HG03135 (cell line): ENCODE data around the gene CYTH3.

Experiments used
- ATAC-seq: cut with Tn5 transposase; IDR thresholded peaks from one replicate; pipeline ENCODE4 v1.9.1; 2021; ENCODE audit warnings: mild to moderate bottlenecking, moderate library complexity; ENCODE audit not compliant: unreplicated experiment

Gene CYTH3

DNA sequence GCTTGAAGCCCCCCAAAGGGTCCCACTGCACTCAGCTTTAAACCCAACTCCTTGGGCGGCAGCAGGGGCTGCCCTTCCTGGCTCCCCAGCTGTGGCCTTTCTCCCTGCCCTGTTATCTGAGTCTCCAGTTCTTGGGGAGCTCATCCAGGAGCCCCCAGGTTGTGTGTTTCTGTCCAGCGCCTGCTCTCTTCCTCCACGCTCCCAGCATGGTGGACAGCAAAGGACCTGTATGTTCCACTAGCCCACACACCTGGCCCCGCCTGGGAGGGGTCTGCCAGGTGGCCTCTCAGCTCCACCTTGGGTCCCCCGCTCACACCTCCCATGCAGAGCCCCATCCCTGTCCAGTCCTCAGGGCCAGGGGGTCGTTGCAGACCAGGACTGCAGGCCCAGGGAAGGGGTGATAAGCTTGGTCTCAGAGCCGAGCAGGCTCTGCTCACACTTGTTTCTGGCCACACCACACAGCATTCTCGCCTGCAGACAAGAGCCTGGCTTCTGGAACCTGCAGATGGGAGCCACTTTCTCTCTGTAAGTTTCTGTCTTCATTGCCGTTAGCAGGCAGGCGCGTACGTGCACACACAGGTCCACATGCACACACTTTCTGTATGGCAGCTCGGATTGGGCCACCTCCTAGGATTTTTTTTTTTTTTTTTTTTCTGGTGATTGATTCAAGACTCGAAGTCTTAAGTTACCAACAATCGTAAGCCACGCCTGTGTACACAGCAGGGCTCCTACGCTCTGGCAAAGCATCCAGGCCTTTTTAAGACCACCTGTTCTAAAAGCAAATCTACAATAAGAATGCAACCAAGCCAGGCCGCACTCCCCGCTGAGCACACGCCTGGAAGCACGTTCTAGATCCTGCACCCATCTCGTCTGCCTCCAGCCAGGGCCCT is 104.6 kb downstream of the CYTH3 start:
- ATAC-seq: no peak

DNA sequence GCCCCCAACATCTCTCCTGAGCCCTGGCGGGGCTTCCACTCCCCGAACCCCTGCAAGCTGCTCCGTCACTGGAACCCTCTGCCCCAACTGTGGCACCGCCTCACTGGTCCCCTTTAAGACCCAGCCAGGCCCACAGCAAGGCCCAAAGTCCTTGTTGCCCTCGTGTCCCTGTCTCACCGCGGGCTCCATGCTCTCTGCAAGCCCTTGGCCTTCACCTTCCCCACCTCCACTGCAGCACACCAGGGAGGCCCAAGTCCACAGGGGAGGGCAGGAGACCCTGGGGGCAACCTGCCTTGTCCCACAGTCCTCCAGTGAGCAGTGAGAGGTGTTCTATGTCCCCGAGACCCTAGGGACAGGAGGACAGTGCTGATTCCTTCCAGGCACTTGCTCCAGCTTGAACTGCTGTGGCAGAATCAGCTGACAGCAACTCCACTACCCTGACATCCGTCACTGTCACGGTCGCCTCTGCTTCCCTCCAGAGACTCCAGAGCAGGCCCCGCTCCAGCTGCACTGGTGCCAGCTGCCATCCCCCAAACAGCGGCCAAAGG is 105.3 kb downstream of the CYTH3 start:
- no peak for ATAC-seq

- ATAC-seq: no peak
These were observed 106.0 kb downstream of the CYTH3 start for GRCh38 chr7:6166443-6166891.

GRCh38 chr7:6165521-6166320 is 106.7 kb downstream of the CYTH3 start:
- no peak for ATAC-seq

GRCh38 chr7:6165075-6165474 is 107.3 kb downstream of the CYTH3 start:
- ATAC-seq: no peak

- ATAC-seq: no peak
These were observed 107.9 kb downstream of the CYTH3 start for GRCh38 chr7:6164491-6164890.

DNA sequence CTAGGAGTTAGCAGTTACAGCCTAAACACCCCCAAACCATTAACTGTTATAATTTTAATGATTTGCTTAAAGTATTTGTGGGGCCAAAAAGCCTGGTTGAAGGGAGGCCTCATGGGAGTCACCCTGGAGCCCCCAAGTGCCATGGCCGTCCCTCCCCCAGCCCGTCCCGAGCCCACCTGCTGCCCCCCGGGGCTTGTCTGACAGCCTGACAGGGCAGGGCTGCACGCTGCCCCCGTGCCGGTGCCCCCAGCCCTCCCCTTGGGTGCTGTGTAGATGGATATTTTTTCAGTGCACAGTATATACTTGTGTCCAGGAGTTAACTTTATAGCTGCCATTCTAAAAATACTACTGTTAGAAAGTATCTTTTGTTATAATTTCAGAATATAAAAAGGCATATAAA is 108.4 kb downstream of the CYTH3 start:
- ATAC-seq: no peak

- no peak for ATAC-seq
These were observed 109.0 kb downstream of the CYTH3 start for GRCh38 chr7:6163402-6163801.

GRCh38 chr7:6162650-6163366 is 109.6 kb downstream of the CYTH3 start:
- ATAC-seq: no peak

DNA sequence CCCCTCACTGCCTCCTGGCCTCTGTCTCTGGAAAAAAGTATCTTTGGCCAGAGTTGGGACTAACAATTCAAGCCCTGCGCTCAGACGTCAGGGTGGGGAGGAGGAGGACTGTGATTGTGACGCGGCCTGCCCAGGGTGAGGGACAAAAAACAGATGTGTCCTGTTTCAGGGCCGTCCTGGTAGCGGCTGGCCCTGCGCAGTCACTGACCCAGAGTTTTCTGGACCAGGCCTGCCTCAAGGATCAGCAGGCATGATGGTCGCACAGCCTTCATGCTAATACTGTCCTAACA is 110.1 kb downstream of the CYTH3 start:
- no peak for ATAC-seq

GRCh38 chr7:6161463-6162330 is 110.7 kb downstream of the CYTH3 start:
- no peak for ATAC-seq

GRCh38 chr7:6160191-6160623 is 112.2 kb downstream of the CYTH3 start:
- no peak for ATAC-seq

DNA sequence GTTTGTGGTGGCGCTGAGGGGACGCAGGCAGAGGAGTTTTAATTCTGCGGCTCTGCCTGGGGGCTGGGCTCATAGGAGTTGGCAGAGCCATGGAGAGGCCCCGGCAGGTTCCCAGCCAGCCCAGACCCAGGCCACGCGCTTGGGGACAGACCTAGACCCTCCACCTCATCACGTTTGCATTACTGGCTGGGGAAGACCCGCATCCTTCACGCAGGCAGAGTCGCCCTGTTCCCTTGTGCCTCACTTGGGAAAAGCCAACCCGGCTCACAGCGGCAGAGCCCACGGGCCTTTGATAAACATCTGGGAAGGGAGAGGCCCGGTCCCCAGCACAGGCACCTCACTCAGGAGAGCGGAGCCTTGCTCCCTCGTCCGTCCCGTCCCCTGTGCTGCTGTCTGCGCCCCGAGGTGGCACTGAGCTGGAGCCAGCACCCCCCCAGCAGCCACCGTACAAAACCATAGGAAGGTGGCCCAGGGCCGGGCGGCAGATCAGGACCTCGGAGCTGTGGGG is 112.8 kb downstream of the CYTH3 start:
- no peak for ATAC-seq

DNA sequence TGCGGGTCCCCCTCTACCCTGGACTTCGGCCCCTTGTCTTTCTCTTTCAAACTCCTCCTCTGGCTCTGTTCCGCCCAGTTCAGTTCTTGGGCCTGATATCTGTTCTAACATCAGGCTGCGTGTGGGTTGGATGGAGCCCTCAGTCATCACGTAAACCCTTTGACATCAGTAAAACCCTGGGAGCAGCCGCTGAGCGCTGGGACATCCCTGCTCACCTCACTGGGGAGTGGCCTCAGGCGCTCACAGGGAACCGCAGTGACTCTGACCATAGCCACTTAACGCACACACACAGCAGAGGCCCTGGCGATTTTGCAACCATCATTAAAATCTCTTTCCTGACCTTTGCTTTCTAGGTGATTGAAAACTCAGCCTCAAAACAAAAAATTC is 113.3 kb downstream of the CYTH3 start:
- ATAC-seq: no peak

GRCh38 chr7:6158424-6159096 is 113.9 kb downstream of the CYTH3 start:
- ATAC-seq: no peak

GRCh38 chr7:6157685-6158423 is 114.6 kb downstream of the CYTH3 start:
- no peak for ATAC-seq

DNA sequence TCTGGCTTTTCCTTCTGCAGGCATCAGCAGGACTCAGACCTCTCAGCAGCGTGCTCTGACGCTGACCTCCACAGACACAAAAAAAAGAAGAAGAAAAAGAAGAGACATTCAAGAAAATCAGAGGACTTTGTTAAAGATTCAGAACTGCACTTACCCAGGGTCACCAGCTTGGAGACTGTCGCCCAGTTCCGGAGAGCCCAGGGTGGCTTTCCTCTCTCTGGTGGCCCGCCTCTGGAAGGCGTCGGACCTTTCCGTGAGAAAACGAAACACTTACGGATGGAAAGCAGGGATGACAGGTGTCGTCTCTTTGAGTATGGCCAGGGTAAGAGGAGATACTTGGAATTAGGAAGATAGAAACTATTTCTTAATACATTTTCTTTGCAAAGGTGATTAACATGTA is 115.7 kb downstream of the CYTH3 start:
- no peak for ATAC-seq

DNA sequence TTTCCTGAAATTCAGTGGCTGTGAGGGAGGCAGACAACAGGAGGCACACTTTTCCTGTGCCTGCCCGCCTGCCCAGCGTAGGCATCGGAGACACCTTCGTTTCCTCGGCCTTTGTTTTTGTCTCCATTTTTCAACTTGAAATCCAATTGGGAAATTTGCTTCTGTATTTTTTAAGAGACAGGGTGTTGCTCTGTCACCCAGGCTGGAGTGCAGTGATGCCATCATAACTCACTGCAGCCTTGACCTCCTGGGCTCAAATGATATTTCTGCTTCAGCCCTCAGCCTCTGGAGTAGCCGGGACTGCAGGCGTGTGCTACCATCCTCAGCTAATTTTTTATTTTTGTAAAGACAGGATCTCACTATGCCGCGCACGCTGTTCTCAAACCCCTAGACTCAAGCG is 116.8 kb downstream of the CYTH3 start:
- ATAC-seq: no peak
